GM19328 (cell line): Measurements from ENCODE around the gene HMOX1.
"Not testable (repeated sequence)": the region's sequence is repeated elsewhere in the genome, so short reads cannot be mapped to it uniquely, and the experiment has no call there.

Experiments
- ATAC-seq: cut with Tn5 transposase; IDR thresholded peaks from one replicate; pipeline ENCODE4 v1.9.1; 2021; ENCODE audit warnings: mild to moderate bottlenecking, moderate library complexity; ENCODE audit not compliant: unreplicated experiment

Gene HMOX1

DNA sequence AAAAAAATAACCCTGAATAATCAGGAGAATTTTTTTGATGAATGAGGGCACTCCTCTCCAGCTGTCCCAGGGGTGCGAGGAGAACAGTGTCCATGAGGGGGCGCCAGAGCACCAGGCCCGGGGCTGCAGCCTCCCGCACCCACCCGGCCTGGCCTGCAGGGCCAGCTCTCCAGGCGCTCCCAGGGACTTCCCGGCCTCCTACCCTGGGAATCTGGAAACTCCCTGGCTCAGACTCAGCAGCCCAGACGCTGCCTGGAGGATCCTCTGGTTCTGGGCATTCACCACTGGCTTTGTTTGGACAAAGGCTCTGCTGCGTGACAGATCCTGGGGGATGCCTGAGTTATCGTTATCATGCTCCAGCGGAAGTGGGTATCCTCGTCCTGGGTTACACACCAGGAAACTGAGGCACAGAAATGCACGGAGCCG, 50.0 kb downstream of the HMOX1 start:
- ATAC-seq = no peak

DNA sequence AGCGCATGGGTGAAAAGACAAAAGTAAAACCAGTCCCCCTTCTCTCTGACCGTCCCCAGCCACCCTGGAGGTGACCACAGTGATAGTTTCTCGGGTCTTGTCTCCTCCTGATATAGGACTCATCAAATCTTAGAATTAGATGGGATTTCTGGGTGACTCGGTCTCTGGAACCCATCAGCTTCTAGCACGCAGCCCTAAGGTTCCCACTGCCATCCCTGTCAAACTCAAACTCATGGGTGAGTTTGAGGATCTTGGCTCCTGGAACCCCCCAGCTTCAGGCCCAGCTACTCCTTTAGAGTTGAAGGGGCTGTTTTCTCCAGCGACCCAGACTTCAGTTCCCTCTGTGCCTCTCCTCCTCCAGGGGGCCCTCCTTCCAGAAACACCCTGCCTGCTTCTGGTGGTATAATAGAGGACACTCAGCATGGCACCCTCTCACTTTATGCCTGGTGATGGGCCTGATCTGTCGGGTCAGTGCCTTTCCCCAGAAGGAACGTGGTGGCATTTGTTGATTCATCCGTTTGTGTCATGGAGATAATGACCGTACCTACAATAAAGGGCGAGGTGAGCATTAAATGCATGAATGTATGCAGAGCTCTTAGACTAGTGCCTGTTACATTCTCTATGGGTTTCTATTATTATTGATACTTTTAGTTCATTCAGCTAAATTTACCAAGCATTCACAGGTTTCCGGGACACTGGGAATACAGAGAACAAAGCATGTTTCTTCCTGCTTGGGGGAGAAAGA, 50.8 kb downstream of the HMOX1 start:
- ATAC-seq = no peak

DNA sequence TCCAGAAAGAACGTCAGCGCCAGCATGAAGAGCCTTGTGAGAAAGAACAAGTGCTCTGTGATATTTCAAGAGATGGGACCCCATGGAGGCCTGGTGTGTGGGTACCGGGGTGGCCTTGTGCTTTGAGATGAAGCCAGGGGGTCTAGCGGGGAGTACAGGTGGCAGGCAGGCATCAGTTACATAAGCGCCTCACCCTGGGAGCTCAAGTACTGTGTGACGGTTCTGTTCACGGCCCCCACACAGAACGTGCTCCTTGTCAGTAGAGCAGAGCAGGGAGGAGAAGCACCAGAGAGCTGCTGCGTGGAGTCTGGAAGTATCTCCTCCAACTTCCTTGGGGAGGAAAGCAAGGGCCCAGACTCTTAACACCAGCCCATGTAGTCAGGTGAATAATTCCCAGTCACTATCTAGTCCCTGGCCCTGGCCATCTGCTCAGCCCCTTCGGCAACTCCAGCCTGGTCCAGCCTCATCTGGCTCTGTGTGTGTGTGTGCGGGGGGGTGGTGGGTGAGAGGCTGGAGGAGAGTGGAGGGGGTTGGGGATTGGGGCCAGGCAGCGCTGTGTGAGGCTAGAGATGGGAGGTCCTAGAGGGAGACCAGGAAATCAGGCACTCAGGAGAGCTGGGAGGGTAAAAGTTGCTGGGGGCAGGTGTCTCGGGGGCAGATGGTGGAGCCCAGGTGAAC, 51.5 kb downstream of the HMOX1 start:
- no peak for ATAC-seq

DNA sequence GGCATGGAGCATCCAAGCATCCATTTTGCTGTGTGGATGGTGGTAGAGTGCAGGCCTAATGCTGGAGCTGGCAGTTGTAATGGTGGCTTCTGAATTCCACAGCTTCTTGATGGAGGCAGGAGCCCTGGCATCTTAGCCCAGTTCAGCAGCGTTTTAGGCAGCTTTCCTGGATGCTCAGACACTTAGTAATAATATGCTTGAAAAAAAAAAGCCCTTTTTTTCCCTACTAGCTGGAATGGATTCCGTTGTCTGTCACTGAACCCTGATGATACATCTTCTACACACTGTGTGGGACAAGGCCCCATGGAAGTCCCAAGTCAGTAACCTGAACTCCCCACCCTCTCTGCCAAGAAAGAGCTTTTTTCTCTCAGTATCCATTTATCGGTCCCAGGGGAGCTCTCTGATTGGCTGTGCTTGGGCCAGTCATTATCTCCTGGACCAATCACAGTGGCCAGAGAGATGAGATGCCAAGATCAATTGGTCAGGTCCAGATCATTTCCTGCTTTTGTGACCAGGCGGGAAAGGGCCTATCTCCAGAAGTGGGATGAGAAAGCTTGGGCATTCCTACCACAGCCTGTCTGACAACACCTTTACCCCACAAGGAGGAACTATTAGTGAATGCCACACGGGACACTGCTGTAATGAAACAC, 53.3 kb downstream of the HMOX1 start:
- no peak for ATAC-seq

DNA sequence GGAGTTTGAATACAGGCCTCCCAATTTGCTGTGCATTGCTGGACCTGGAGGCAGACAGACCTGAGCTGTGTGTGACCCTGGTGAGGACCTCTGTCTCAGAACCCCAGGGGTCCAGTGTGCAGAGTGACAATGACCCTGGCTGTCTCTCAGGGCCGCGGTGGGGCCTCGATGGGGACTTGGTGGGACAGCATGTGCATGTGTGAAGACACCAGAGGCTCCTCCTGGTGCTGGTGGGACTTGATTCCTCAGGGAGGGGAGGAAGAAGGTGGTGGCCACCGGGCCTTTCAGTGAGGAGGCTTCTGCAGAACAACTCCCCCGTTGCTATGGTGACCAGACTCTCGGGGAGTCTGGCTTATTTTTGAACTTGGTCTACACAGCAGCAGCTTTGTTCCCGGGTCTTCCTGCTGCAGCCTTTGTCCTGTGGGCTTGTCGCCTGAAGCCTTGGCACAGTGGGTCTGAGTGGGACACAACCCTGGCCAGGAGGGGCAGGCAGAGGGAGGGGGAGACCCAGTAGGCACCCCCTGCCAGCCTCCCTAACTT, 54.4 kb downstream of the HMOX1 start:
- no peak for ATAC-seq

GRCh38 chr22:35436421-35436820, 55.5 kb downstream of the HMOX1 start:
- no peak for ATAC-seq

DNA sequence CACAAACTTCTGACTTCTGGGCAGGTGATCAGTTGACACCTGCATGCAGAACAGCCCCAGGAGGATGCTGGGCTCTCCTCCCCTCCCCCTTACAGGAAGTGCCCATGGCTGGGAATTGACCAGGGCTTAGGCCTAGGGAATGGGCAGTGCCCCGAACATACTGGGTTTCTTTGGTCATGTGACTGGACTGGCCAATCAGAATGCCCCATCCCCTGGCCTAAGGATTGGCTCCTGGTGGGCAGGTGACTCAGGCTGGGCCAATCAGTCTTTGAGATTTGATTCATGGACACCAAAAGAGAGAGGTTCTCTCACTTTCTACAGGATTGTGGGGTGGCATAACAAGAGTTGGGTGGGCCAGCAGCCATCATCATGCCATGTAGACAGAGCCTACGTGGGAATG, 56.2 kb downstream of the HMOX1 start:
- no peak for ATAC-seq

GRCh38 chr22:35438673-35439364, 57.9 kb downstream of the HMOX1 start:
- ATAC-seq = not testable (repeated sequence)

GRCh38 chr22:35439365-35439717, 58.4 kb downstream of the HMOX1 start:
- ATAC-seq = no peak

GRCh38 chr22:35440129-35440528, 59.2 kb downstream of the HMOX1 start:
- no peak for ATAC-seq

DNA sequence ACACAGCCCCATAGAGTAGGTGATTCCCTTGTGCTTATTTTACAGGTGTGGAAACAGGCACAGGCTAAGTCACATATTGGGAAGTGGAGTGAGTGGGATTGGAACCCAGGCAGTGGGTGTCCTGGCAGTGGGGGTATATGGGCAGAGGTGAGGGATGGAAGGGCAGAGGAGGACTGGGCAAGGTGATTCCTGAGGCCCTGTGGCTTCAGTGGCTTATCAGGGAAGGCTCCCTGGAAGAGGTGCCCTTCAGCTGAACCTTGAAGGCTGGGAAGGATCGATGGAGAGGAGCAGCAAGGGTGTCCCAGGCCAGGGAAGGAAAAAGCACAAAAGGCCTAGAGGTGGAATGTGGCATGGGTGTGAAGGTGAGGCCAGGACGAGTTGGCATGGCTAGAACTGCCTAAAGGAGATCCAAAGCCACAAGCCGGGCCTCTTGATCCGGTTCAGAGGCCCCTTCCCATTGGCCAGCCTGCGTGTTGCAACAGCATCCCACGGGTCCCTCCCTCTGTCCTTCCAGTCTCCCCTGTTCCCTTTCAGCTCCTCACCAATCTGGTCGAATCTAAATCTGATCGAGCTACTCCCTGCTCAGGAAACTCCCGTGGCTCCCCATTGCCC, 60.7 kb downstream of the HMOX1 start:
- ATAC-seq = no peak

GRCh38 chr22:35442471-35442870, 61.6 kb downstream of the HMOX1 start:
- no peak for ATAC-seq

DNA sequence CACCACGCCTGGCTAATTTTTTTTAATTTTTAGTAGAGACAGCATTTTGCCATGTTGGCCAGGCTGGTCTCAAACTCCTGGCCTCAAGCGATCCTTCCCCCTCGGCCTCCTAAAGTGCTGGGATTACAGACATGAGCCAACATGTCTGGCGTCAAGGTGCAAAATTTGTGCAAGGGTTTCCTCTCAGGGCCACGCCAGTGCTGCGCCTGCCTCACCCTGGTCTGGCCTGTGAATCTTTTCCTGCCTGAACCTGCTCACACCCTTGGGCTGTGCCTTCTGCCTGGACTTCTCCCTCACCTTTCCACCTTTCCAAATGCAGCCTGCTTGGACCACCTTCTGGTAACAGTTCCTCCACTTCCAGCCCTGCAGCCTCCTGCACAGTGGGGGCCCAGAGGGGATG, 62.4 kb downstream of the HMOX1 start:
- no peak for ATAC-seq
